ENCODE measurements around the gene PLCB4. TPM values are rescaled to one million over a fixed set of nuclear protein-coding genes. Genes with fewer than 3 reads are reported as not detected.

Gene PLCB4
- 13.6 to 17.9 TPM (median 16.3 TPM) in 5 replicates for total RNA-seq (2022; extraction: Qiagen RNA extraction; ENCODE audit: low read depth)

GRCh38 chr20:9068841-9069663 is at the start of gene PLCB4:
Gene PLCB4, plus strand, starts transcription at chr20:9069087. Its CDS starts 238,728 bp downstream, at chr20:9307815.

GRCh38 chr20:9514461-9515213 is 445.8 kb downstream of the PLCB4 start, which contains the start of gene LAMP5:
Gene LAMP5, plus strand, starts transcription at chr20:9514590. Its CDS starts 263 bp downstream, at chr20:9514853.

All from A549 treated with GW870086 at 1 μM for 4 hours (cell line).